ENCODE measurements around the gene PTPRG. TPM values are rescaled to one million over a fixed set of nuclear protein-coding genes. Genes with fewer than 3 reads are reported as not detected.
"Not testable (repeated sequence)": the region's sequence is repeated elsewhere in the genome, so short reads cannot be mapped to it uniquely, and the experiment has no call there.

PTPRG gene
- total RNA-seq, 2 experiments from 2014 or later = 0.03 to 0.05 TPM

- H3K9me3 Mint-ChIP-seq = no peaks in the 10 kb centered on the region
- no peak overlapping the region for H3K27ac ChIP-seq (ENCODE audit: low read depth in 1 of 2, low read length in 2 of 2)
- no peak overlapping the region for H3K4me3 ChIP-seq (ENCODE audit: low read length)
- ATAC-seq (ENCODE audit: poor library complexity) = no peak
- peaks cover 4% of the 10 kb centered on the region for H3K27me3 Mint-ChIP-seq
- ChIA-PET CTCF (no interaction called here), POLR2A (no interaction called here)
- TF ChIP-seq CTCF (IDR thresholded peaks at IDR 0.05) = no peak
- H3K4me1 Mint-ChIP-seq (ENCODE audit: low read depth) = no peaks in the 10 kb centered on the region
- H3K36me3 Mint-ChIP-seq (ENCODE audit: low read depth) = no peaks in the 10 kb centered on the region
- intact Hi-C loops (cut with DNase I, micrococcal nuclease) = no loop called here
- H3K27me3 ChIP-seq (ENCODE audit: control insufficient read depth in 1 of 2, insufficient read depth in 2 of 2, low read length in 2 of 2) = no peaks in the 10 kb centered on the region
- peaks cover 0 to 4% of the 10 kb centered on the region in 2 experiments for H3K9me3 ChIP-seq (ENCODE audit: control insufficient read depth in 1 of 2, insufficient read depth in 1 of 2, low read length in 2 of 2)
- no peak for DNase-seq
- no peaks in the 10 kb centered on the region for H3K4me1 ChIP-seq (ENCODE audit: insufficient read depth, low read length)
- no peaks in the 10 kb centered on the region for H3K36me3 ChIP-seq (ENCODE audit: insufficient read depth, low read length)
- no peak overlapping the region for H3K27ac Mint-ChIP-seq
- no peak overlapping the region for H3K4me3 Mint-ChIP-seq
These were observed 15.7 kb upstream of the PTPRG start for GRCh38 chr3:61545716-61546115.

GRCh38 chr3:61547625-61548024 is 13.7 kb upstream of the PTPRG start:
- H3K4me1 ChIP-seq (ENCODE audit: insufficient read depth, low read length) = no peaks in the 10 kb centered on the region
- ChIA-PET POLR2A (no interaction called here), CTCF (no interaction called here)
- no peak overlapping the region for H3K4me3 Mint-ChIP-seq
- no peaks in the 10 kb centered on the region for H3K36me3 Mint-ChIP-seq (ENCODE audit: low read depth)
- intact Hi-C loops (cut with DNase I, micrococcal nuclease) = no loop called here
- DNase-seq = no peak
- TF ChIP-seq CTCF (IDR thresholded peaks at IDR 0.05) = no peak
- H3K27me3 Mint-ChIP-seq = no peaks in the 10 kb centered on the region
- no peaks in the 10 kb centered on the region for H3K27me3 ChIP-seq (ENCODE audit: control insufficient read depth in 1 of 2, insufficient read depth in 2 of 2, low read length in 2 of 2)
- H3K9me3 Mint-ChIP-seq = no peaks in the 10 kb centered on the region
- H3K36me3 ChIP-seq (ENCODE audit: insufficient read depth, low read length) = no peaks in the 10 kb centered on the region
- ATAC-seq (ENCODE audit: poor library complexity) = no peak
- H3K4me3 ChIP-seq (ENCODE audit: low read length) = no peak overlapping the region
- H3K9me3 ChIP-seq (ENCODE audit: control insufficient read depth in 1 of 2, insufficient read depth in 1 of 2, low read length in 2 of 2) = peaks cover 0 to 5% of the 10 kb centered on the region in 2 experiments
- no peaks in the 10 kb centered on the region for H3K4me1 Mint-ChIP-seq (ENCODE audit: low read depth)
- no peak overlapping the region for H3K27ac Mint-ChIP-seq
- no peak overlapping the region for H3K27ac ChIP-seq (ENCODE audit: low read depth in 1 of 2, low read length in 2 of 2)

GRCh38 chr3:61552704-61553103 is 8.7 kb upstream of the PTPRG start:
- H3K27ac Mint-ChIP-seq; H3K36me3 Mint-ChIP-seq (ENCODE audit: low read depth); H3K4me3 ChIP-seq (ENCODE audit: low read length); DNase-seq; POLR2A ChIA-PET; intact Hi-C loops (cut with DNase I, micrococcal nuclease); H3K4me3 Mint-ChIP-seq; H3K27me3 ChIP-seq (ENCODE audit: control insufficient read depth in 1 of 2, insufficient read depth in 2 of 2, low read length in 2 of 2); H3K4me1 Mint-ChIP-seq (ENCODE audit: low read depth); H3K4me1 ChIP-seq (ENCODE audit: insufficient read depth, low read length); H3K27ac ChIP-seq (ENCODE audit: low read depth in 1 of 2, low read length in 2 of 2); CTCF ChIA-PET; H3K36me3 ChIP-seq (ENCODE audit: insufficient read depth, low read length); H3K9me3 ChIP-seq (ENCODE audit: control insufficient read depth in 1 of 2, insufficient read depth in 1 of 2, low read length in 2 of 2); H3K9me3 Mint-ChIP-seq; ATAC-seq (ENCODE audit: poor library complexity): not testable (repeated sequence)
- peaks cover 22% of the 10 kb centered on the region for H3K27me3 Mint-ChIP-seq

GRCh38 chr3:61559136-61559731 is 2.1 kb upstream of the PTPRG start:
- Mint-ChIP-seq H3K36me3 (ENCODE audit: low read depth) (no peaks in the 10 kb centered on the region), H3K4me1 (ENCODE audit: low read depth) (peaks cover 4% of the 10 kb centered on the region), H3K27ac (no peak overlapping the region), H3K4me3 (no peak overlapping the region), H3K27me3 (peaks cover 67% of the 10 kb centered on the region), H3K9me3 (no peaks in the 10 kb centered on the region)
- intact Hi-C loops (cut with DNase I, micrococcal nuclease) = no loop called here
- no peak overlapping the region for H3K4me3 ChIP-seq (ENCODE audit: low read length)
- DNase-seq (no peak), ATAC-seq (ENCODE audit: poor library complexity) (no peak)
- peaks cover 0 to 27% of the 10 kb centered on the region in 2 experiments for H3K9me3 ChIP-seq (ENCODE audit: control insufficient read depth in 1 of 2, insufficient read depth in 1 of 2, low read length in 2 of 2)
- peaks cover 10% of the 10 kb centered on the region for H3K4me1 ChIP-seq (ENCODE audit: insufficient read depth, low read length)
- POLR2A ChIA-PET = no interaction called here
- no peak for TF ChIP-seq CTCF (IDR thresholded peaks at IDR 0.05)
- CTCF ChIA-PET = no interaction called here
- H3K27me3 ChIP-seq (ENCODE audit: control insufficient read depth in 1 of 2, insufficient read depth in 2 of 2, low read length in 2 of 2) = peaks cover 52 to 72% of the 10 kb centered on the region in 2 experiments
- no peaks in the 10 kb centered on the region for H3K36me3 ChIP-seq (ENCODE audit: insufficient read depth, low read length)
- H3K27ac ChIP-seq (ENCODE audit: low read depth in 1 of 2, low read length in 2 of 2) = no peak overlapping the region

Data from CD4-positive, alpha-beta T cell (primary cell).